Peyer's patch (tissue), 4 donors: ENCODE measurements around the gene LEF1. TPM values are rescaled to one million over a fixed set of nuclear protein-coding genes. Genes with fewer than 3 reads are reported as not detected.

Experiments used
- DNase-seq, 3 donors: peaks; one replicate each; pipeline ENCODE4 v3.0.0-alpha.2; 2017 to 2019
- H3K27ac ChIP-seq, 4 donors: fragments of 200-600 bp; sonication (generic); one replicate each; pipeline ENCODE4 v1.5.1; 2016 to 2019
- H3K27me3 ChIP-seq, 2 donors: fragments of 200-600 bp; sonication (generic); one replicate each; pipeline ENCODE4 v1.5.1; 2019
- H3K36me3 ChIP-seq, 3 donors: fragments of 200-600 bp; sonication (generic); one replicate each; pipeline ENCODE4 v1.5.1; 2016 to 2019
- H3K4me1 ChIP-seq, 4 donors: fragments of 200-600 bp; sonication (generic); one replicate each; pipeline ENCODE4 v1.5.1; 2016 to 2019
- H3K4me3 ChIP-seq, 4 donors: fragments of 200-600 bp; sonication (generic); 1 replicate in 3 of 4; 2 replicates in 1 of 4; pipeline ENCODE4 v1.5.1; 2016 to 2019; ENCODE audit warnings: mild to moderate bottlenecking in 1 of 4
- H3K9me3 ChIP-seq, 4 donors: fragments of 200-600 bp; sonication (generic); one replicate each; pipeline ENCODE4 v1.5.1; 2016 to 2019; ENCODE audit warnings: mild to moderate bottlenecking in 1 of 4
- CTCF ChIP-seq, 6 experiments: fragments of 450-650 bp in 4 of 6; fragments of 200-600 bp in 2 of 6; sonication (generic) in 1 of 6; IDR thresholded peaks; one replicate each; pipeline ENCODE4 v1.5.1; 2017 to 2019; ENCODE audit warnings: antibody characterized with exemption in 6 of 6, mild to moderate bottlenecking in 3 of 6, moderate library complexity in 1 of 6
- POLR2A ChIP-seq, 2 donors: fragments of 450-650 bp; IDR thresholded peaks; one replicate each; pipeline ENCODE4 v1.5.1; 2017; ENCODE audit warnings: antibody characterized with exemption in 2 of 2, mild to moderate bottlenecking in 2 of 2, moderate library complexity in 2 of 2
- total RNA-seq, 4 donors: library from RNA; depleted of rRNA; stranded (reverse); fragments of >200 nt; gene quantifications; one replicate each; pipeline ENCODE4 v1.1.0, GENCODE V29; 2016

The LEF1 gene
- total RNA-seq, 4 donors from 2014 or later, result 0.53 to 34.7 (median 4.4) TPM

DNA sequence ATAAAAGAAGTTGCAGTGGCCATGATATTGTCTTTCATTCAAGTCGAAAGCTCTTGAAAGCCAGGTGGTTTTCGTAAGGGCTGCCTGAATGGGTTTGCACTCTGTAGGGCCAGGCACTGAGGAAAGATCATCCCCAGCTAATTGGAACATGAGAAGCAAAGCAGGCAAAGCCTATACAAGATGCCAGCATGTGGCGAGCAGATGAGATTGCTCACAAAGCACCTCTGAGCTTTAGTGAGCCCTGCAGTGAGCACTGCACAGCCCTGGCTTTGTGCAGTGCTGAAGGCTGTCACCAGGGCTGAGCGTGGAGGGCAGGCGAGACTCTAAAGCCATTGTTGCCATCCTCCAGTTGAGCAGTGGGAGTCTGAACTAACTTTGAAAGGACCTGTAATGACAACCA lies 125.2 kb downstream of the LEF1 start:
- H3K9me3 ChIP-seq, result no peaks in the 10 kb centered on the region
- no peak overlapping the region for H3K27ac ChIP-seq
- no peak for TF ChIP-seq CTCF (IDR thresholded peaks at IDR 0.05)
- TF ChIP-seq POLR2A (IDR thresholded peaks at IDR 0.05), result no peak
- no peak for DNase-seq
- H3K4me1 ChIP-seq, result no peaks in the 10 kb centered on the region
- H3K27me3 ChIP-seq, result no peaks in the 10 kb centered on the region
- H3K4me3 ChIP-seq, result no peak overlapping the region
- no peaks in the 10 kb centered on the region for H3K36me3 ChIP-seq

- H3K27me3 ChIP-seq, result no peaks in the 10 kb centered on the region
- H3K4me3 ChIP-seq, result no peak overlapping the region
- H3K36me3 ChIP-seq, result no peaks in the 10 kb centered on the region
- TF ChIP-seq POLR2A (IDR thresholded peaks at IDR 0.05) (no peak), CTCF (IDR thresholded peaks at IDR 0.05) (no peak)
- H3K4me1 ChIP-seq, result no peaks in the 10 kb centered on the region
- no peak for DNase-seq
- H3K9me3 ChIP-seq, result no peaks in the 10 kb centered on the region
- no peak overlapping the region for H3K27ac ChIP-seq
These were observed 125.8 kb downstream of the LEF1 start for GRCh38 chr4:108042927-108043326.

- Histone ChIP-seq H3K9me3 (no peaks in the 10 kb centered on the region), H3K4me3 (no peak overlapping the region), H3K4me1 (no peaks in the 10 kb centered on the region), H3K27ac (no peak overlapping the region), H3K27me3 (no peaks in the 10 kb centered on the region), H3K36me3 (peaks cover 0 to 34% (median 0%) of the 10 kb centered on the region in 3 donors)
- no peak for DNase-seq
- TF ChIP-seq CTCF (IDR thresholded peaks at IDR 0.05), result no peak
- TF ChIP-seq POLR2A (IDR thresholded peaks at IDR 0.05), result no peak
These were observed 130.8 kb downstream of the LEF1 start for GRCh38 chr4:108037884-108038283.

DNA sequence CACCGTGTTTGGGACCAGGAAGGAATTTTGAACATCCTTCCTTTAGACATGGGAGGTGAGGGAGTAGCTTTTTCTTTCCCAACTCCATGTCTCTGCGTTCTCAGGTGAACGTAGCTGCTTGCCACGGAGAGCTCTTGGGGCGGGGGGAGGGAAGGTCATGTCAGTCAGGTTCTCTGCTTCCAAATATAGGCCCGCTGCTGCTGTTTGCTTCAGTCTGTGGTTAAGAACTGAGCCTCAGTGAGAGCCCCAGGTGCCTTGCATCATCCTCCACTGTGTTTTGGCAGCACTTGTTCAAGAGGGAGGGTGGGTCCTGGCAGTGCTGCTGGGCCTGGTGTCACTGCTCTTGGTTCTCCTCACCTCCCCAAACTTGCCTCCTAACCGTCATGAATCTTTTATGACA lies 132.5 kb downstream of the LEF1 start:
- no peak overlapping the region for H3K4me3 ChIP-seq

DNA sequence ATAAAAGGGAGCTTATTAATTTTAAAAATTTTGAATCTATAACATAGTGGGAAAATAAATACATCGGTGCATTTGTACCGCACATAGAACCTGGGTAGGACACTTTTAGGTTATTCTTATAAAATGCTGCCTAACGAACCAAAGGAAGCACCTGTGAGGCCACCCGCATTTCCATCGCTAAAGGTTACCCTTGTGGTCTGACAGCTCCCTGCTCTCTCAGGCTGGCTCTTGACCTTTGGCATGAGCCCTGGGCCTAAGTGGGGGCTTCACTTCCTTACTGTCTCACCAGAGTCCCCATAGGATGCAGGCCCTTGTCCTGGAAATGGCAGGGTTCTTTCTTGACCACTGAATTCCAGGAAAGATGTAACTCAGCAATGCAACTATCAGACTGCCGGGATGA lies 133.0 kb downstream of the LEF1 start:
- no peak for TF ChIP-seq POLR2A (IDR thresholded peaks at IDR 0.05)
- no peak for TF ChIP-seq CTCF (IDR thresholded peaks at IDR 0.05)
- no peak overlapping the region for H3K4me3 ChIP-seq
- H3K27ac ChIP-seq, result peak overlapping the region in 1 of 4 donors; percentile 20
- H3K27me3 ChIP-seq, result no peaks in the 10 kb centered on the region
- no peaks in the 10 kb centered on the region for H3K4me1 ChIP-seq
- no peaks in the 10 kb centered on the region for H3K9me3 ChIP-seq
- H3K36me3 ChIP-seq, result peaks cover 0 to 48% (median 0%) of the 10 kb centered on the region in 3 donors
- no peak for DNase-seq

More for the DNA sequence above, 132.5 kb downstream of the LEF1 start:
- Histone ChIP-seq H3K9me3 (no peaks in the 10 kb centered on the region), H3K4me1 (no peaks in the 10 kb centered on the region), H3K36me3 (peaks cover 0 to 43% (median 0%) of the 10 kb centered on the region in 3 donors), H3K27me3 (no peaks in the 10 kb centered on the region), H3K27ac (no peak overlapping the region)
- TF ChIP-seq CTCF (IDR thresholded peaks at IDR 0.05), result no peak
- DNase-seq, result peak in 2 of 3 donors; percentile 34 to 59

GRCh38 chr4:108034565-108034964 lies 134.2 kb downstream of the LEF1 start:
- TF ChIP-seq CTCF (IDR thresholded peaks at IDR 0.05) (no peak), POLR2A (IDR thresholded peaks at IDR 0.05) (no peak)
- peaks cover 0 to 51% (median 0%) of the 10 kb centered on the region in 3 donors for H3K36me3 ChIP-seq
- no peak overlapping the region for H3K4me3 ChIP-seq
- no peaks in the 10 kb centered on the region for H3K9me3 ChIP-seq
- H3K4me1 ChIP-seq, result no peaks in the 10 kb centered on the region
- no peak for DNase-seq
- H3K27ac ChIP-seq, result no peak overlapping the region
- H3K27me3 ChIP-seq, result no peaks in the 10 kb centered on the region
